ENCODE results near the gene RTN4RL2.

DNA sequence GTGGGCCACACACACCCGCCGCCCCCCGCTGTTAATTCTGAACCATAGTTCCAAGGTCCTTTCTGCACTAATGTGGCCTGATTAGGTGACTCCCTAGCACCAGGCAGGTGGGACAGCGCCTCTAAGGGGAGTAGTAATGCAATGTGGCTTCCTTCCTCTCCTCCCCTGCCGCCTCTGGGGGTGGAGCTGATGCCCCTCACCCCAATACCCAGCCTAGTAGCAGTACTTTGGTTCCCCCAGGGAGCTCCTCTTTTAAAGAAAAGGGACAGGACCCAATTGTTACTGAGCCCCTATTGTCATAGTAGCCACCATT, 14.4 kb downstream of the RTN4RL2 start:
- TF ChIP-seq SP1 (CRISPR knock-in tag; conservative IDR thresholded peaks at IDR 0.05) (no peak), NFYB (CRISPR knock-in tag; conservative IDR thresholded peaks at IDR 0.05; ENCODE audit: low read depth) (no peak), CREM (CRISPR knock-in tag; IDR thresholded peaks at IDR 0.05) (no peak), SMAD3 (CRISPR knock-in tag; IDR thresholded peaks at IDR 0.05; ENCODE audit: borderline replicate concordance) (no peak), MYBL2 (CRISPR knock-in tag; IDR thresholded peaks at IDR 0.05) (no peak), ZNF263 (CRISPR knock-in tag; IDR thresholded peaks at IDR 0.05; ENCODE audit: low read depth) (no peak), RELA (CRISPR knock-in tag; IDR thresholded peaks at IDR 0.05; ENCODE audit: borderline replicate concordance) (no peak), RORB (CRISPR knock-in tag; IDR thresholded peaks at IDR 0.05) (no peak), JUN (CRISPR knock-in tag; IDR thresholded peaks at IDR 0.05) (no peak), ZNF232 (CRISPR knock-in tag; IDR thresholded peaks at IDR 0.05) (no peak)
- TF ChIP-seq, protein P1, sequence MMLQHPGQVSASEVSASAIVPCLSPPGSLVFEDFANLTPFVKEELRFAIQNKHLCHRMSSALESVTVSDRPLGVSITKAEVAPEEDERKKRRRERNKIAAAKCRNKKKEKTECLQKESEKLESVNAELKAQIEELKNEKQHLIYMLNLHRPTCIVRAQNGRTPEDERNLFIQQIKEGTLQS (CRISPR knock-in tag; conservative IDR thresholded peaks at IDR 0.05) = no peak
- TF ChIP-seq, protein P2, sequence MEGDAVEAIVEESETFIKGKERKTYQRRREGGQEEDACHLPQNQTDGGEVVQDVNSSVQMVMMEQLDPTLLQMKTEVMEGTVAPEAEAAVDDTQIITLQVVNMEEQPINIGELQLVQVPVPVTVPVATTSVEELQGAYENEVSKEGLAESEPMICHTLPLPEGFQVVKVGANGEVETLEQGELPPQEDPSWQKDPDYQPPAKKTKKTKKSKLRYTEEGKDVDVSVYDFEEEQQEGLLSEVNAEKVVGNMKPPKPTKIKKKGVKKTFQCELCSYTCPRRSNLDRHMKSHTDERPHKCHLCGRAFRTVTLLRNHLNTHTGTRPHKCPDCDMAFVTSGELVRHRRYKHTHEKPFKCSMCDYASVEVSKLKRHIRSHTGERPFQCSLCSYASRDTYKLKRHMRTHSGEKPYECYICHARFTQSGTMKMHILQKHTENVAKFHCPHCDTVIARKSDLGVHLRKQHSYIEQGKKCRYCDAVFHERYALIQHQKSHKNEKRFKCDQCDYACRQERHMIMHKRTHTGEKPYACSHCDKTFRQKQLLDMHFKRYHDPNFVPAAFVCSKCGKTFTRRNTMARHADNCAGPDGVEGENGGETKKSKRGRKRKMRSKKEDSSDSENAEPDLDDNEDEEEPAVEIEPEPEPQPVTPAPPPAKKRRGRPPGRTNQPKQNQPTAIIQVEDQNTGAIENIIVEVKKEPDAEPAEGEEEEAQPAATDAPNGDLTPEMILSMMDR (IDR thresholded peaks at IDR 0.05) = no peak

Measured in WTC11 (cell line).